Neural crest cell (in vitro differentiated cells): ENCODE data around the gene COL4A1. TPM values are rescaled to one million over a fixed set of nuclear protein-coding genes. Genes with fewer than 3 reads are reported as not detected.

Experiments used
- DNase-seq: peaks from one replicate; pipeline ENCODE4 v3.0.0; 2021; ENCODE audit warnings: low read depth, mixed read lengths, low spot score
- H3K27ac Mint-ChIP-seq: one replicate; pipeline ENCODE4 v1.8.0; 2021; ENCODE audit warnings: mild to moderate bottlenecking, mixed read lengths; ENCODE audit not compliant: unreplicated experiment
- H3K27me3 Mint-ChIP-seq: 2 replicates; pipeline ENCODE4 v1.8.0; 2021; ENCODE audit warnings: low read depth, mild to moderate bottlenecking, mixed read lengths
- H3K36me3 Mint-ChIP-seq: 2 replicates; pipeline ENCODE4 v1.8.0; 2021; ENCODE audit warnings: low read depth, mild to moderate bottlenecking, mixed read lengths
- H3K4me1 Mint-ChIP-seq: 2 replicates; pipeline ENCODE4 v1.8.0; 2021; ENCODE audit warnings: mixed read lengths
- H3K4me3 Mint-ChIP-seq: one replicate; pipeline ENCODE4 v1.8.0; 2021; ENCODE audit warnings: mild to moderate bottlenecking, mixed read lengths
- H3K9me3 Mint-ChIP-seq: 2 replicates; pipeline ENCODE4 v1.8.0; 2021; ENCODE audit warnings: mixed read lengths
- CTCF ChIP-seq: fragments of 200-600 bp; sonication (generic); conservative IDR thresholded peaks from 2 replicates; pipeline ENCODE4 v1.5.0; 2021; ENCODE audit warnings: antibody characterized with exemption, mild to moderate bottlenecking
- total RNA-seq: library from RNA; stranded (reverse); gene quantifications from 2 replicates; pipeline ENCODE4 v1.2.1, GENCODE V29; 2021

COL4A1 gene
- total RNA-seq, 1 donor from 2014 or later, result 65.5 TPM

DNA sequence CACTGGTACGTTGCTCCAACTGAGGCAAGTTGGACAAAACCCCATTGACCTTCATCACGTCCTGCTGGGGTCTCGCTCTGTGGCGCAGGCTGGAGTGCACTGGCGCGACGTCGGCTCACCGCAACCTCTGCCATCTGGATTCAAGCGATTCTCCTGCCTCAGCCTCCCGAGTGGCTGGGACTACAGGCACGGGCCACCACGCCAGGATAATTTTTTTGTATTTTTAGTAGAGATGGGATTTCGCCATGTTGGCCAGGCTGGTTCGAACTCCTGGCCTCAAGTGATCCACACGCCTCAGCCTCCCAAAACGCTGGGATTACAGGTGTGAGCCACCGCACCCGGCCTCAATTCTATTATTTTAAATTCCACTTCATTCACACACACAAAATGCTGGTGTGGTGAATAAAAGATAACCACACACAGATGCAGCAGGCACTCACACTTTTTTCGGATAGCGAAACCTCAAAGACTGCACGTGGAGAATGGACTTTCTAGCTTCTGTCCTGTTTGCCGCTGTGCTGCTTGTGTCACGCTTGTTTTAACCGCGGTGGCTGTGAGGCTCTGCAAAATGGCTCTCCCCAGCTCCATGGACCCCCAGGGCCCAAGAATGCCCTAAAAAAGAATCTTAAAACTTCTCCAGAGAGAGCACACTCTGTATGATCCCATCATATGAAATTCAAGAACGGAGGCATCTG is 58.4 kb downstream of the COL4A1 start:
- H3K9me3 Mint-ChIP-seq, result no peaks in the 10 kb centered on the region
- DNase-seq, result no peak
- peaks cover 16% of the 10 kb centered on the region for H3K4me1 Mint-ChIP-seq
- H3K27ac Mint-ChIP-seq, result no peak overlapping the region
- no peaks in the 10 kb centered on the region for H3K36me3 Mint-ChIP-seq
- H3K27me3 Mint-ChIP-seq, result no peaks in the 10 kb centered on the region
- no peak overlapping the region for H3K4me3 Mint-ChIP-seq
- TF ChIP-seq CTCF, result no peak

GRCh38 chr13:110246530-110246929 is 60.4 kb downstream of the COL4A1 start:
- H3K27ac Mint-ChIP-seq, result no peak overlapping the region
- H3K4me3 Mint-ChIP-seq, result no peak overlapping the region
- no peaks in the 10 kb centered on the region for H3K36me3 Mint-ChIP-seq
- no peak for TF ChIP-seq CTCF
- H3K27me3 Mint-ChIP-seq, result no peaks in the 10 kb centered on the region
- DNase-seq, result no peak
- H3K4me1 Mint-ChIP-seq, result peaks cover 16% of the 10 kb centered on the region
- no peaks in the 10 kb centered on the region for H3K9me3 Mint-ChIP-seq

DNA sequence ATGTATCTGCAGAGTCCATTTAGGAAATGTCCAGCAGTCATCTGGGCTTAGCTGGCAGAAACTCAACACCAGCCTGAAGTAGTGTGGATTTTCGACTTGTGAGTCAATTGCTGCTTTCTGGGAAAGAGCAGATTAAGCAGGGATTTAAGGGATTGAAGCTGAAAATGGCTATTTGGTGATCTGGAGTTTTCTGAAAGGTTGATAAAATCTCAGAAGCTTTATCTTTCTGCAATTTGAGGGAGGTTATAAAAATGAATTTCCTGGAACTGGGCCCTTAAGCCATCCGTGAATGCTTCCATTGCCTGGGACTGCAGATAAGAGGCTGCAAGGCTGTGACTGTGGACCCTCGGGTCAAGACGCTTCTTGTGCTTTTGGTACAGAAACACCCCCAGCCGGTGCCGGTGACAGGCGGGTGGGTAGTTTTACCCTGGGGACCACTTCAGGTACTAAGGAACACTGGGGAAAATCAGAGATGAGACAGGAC is 61.5 kb downstream of the COL4A1 start:
- no peak for TF ChIP-seq CTCF
- Mint-ChIP-seq H3K27ac (no peak overlapping the region), H3K4me1 (peaks cover 11% of the 10 kb centered on the region), H3K27me3 (no peaks in the 10 kb centered on the region), H3K4me3 (no peak overlapping the region), H3K9me3 (no peaks in the 10 kb centered on the region), H3K36me3 (no peaks in the 10 kb centered on the region)
- DNase-seq, result no peak

DNA sequence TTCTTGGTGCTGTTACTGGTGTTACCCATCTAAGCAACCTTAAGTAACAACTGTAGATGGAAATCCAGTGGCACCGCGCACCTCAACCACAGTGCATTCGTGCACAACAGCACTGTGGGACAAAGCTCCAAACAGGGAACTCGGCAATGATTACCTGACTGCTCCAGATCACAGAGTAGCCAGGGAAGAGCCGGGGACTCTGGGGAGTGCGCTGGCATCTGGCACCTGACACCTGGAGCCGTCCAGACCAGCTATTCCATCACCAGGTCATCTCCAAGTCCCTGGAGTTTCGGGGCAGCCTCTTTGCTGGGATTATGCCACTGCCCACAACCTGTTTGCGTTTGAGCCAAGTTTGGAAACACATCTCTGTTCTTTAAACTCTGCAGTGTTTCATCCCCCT is 62.0 kb downstream of the COL4A1 start:
- no peak overlapping the region for H3K27ac Mint-ChIP-seq
- peaks cover 7% of the 10 kb centered on the region for H3K4me1 Mint-ChIP-seq
- H3K4me3 Mint-ChIP-seq, result no peak overlapping the region
- H3K36me3 Mint-ChIP-seq, result no peaks in the 10 kb centered on the region
- TF ChIP-seq CTCF, result no peak
- no peaks in the 10 kb centered on the region for H3K9me3 Mint-ChIP-seq
- no peak for DNase-seq
- H3K27me3 Mint-ChIP-seq, result no peaks in the 10 kb centered on the region

DNA sequence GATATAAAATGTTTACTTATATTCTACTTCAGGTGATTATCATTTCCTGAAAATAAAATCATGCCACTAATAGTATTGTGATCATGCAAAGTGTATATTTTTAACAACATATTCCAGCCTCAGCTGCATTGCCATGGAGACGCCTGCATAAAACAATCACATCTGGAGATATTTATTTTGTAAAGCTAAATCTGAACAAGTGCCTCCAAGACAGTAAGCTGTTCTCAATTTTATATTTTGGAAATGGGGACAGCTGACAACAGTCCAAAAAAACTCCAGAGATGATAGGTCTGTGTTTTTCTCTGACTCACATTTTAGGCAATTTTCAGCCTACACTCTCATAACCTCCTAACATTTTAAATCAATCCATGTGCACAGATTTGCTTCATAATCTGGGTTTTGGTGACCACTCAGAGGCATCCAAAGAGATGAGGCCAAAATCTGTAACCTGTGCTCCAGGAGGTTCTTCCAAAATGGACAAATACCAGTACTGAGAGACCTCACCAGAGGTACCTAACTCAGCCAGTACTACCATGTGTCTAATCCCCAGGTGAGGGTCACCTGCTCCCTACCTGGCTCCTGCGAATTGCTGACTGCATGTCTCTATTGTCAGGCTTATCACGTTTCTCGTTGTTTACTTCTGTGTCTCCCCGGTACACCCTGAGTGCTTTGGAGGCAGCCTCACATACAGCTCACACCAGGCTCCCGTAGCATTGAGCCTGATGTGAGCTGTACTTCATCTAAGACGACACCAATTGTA is 62.7 kb downstream of the COL4A1 start:
- no peaks in the 10 kb centered on the region for H3K9me3 Mint-ChIP-seq
- no peaks in the 10 kb centered on the region for H3K36me3 Mint-ChIP-seq
- H3K4me3 Mint-ChIP-seq, result no peak overlapping the region
- no peak for TF ChIP-seq CTCF
- DNase-seq, result no peak
- no peaks in the 10 kb centered on the region for H3K27me3 Mint-ChIP-seq
- H3K27ac Mint-ChIP-seq, result no peak overlapping the region
- peaks cover 7% of the 10 kb centered on the region for H3K4me1 Mint-ChIP-seq
